ENCODE results near the gene RPL12.
A peak's percentile ranks its signal among the peaks of the same experiment; 100 is the strongest.

RPL12 gene

DNA sequence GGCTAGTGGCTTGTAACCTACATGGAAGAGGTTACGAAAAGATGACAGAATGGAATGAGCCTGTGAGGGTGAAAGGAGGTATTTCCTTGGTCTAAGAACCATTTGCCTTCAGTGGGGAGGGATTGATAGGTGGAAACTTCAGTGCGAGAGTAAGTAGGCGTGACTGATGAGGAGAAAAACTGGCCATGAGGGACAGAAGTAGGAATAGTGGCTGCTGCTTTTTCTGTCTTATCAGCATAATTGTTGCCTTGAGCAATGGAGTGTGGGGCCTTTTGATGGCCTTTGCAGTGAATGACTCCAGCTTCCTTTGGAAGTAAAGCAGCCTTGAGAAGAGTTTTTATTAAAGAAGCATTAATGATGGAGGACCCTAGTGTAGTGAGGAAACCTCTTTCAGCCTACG, 36.1 kb downstream of the RPL12 start:
- Histone ChIP-seq H3K4me3 (ENCODE audit: low read length in 2 of 2) (no peak overlapping the region), H3K9me3 (replicated peaks in 1 of 2; ENCODE audit: control insufficient read depth in 2 of 2, insufficient read depth in 1 of 2, low read depth in 1 of 2, low read length in 2 of 2) (peaks cover 0 to 2% of the 10 kb centered on the region in 2 donors), H4K8ac (ENCODE audit: low read depth, low read length) (no peak overlapping the region), H2AFZ (ENCODE audit: low read length) (no peak overlapping the region), H2BK120ac (ENCODE audit: low read depth, low read length) (no peak overlapping the region), H3K9ac (ENCODE audit: low read depth, low read length, poor library complexity) (no peak overlapping the region), H2BK15ac (ENCODE audit: low read length) (no peak overlapping the region), H2AK5ac (ENCODE audit: low read depth, low read length) (no peak overlapping the region), H3K27ac (replicated peaks; ENCODE audit: low read length) (no peak overlapping the region), H3K4ac (ENCODE audit: low read length) (no peak overlapping the region), H3K79me1 (ENCODE audit: low read depth, low read length) (no peaks in the 10 kb centered on the region), H3K14ac (ENCODE audit: low read length) (no peak overlapping the region), H3K18ac (ENCODE audit: low read length) (no peak overlapping the region), H3K27me3 (ENCODE audit: control insufficient read depth in 3 of 3, insufficient read depth in 3 of 3, low read depth in 1 of 3, low read length in 3 of 3) (no peaks in the 10 kb centered on the region), H3K23ac (ENCODE audit: low read depth, low read length, poor library complexity) (no peak overlapping the region), H3K36me3 (replicated peaks in 1 of 2; ENCODE audit: control insufficient read depth in 2 of 2, insufficient read depth in 2 of 2, low read length in 2 of 2) (peaks cover 0 to 6% of the 10 kb centered on the region in 2 donors), H3K4me2 (ENCODE audit: insufficient read depth, low read length, poor library complexity, severe bottlenecking) (no peak overlapping the region), H2BK5ac (ENCODE audit: low read length) (no peak overlapping the region), H2BK12ac (ENCODE audit: low read length) (no peak overlapping the region), H4K91ac (ENCODE audit: low read depth, low read length, poor library complexity) (no peak overlapping the region), H3K4me1 (ENCODE audit: control insufficient read depth in 2 of 2, insufficient read depth in 1 of 2, low read depth in 1 of 2, low read length in 2 of 2) (no peaks in the 10 kb centered on the region)
- no peak for DNase-seq (ENCODE audit: low spot score)
- no CpG with 5 or more reads among the region's 4 CpGs for WGBS, 2 donors (ENCODE audit: extremely low coverage in 2 of 2, insufficient read length in 2 of 2, insufficient replicate concordance in 1 of 2)

DNA sequence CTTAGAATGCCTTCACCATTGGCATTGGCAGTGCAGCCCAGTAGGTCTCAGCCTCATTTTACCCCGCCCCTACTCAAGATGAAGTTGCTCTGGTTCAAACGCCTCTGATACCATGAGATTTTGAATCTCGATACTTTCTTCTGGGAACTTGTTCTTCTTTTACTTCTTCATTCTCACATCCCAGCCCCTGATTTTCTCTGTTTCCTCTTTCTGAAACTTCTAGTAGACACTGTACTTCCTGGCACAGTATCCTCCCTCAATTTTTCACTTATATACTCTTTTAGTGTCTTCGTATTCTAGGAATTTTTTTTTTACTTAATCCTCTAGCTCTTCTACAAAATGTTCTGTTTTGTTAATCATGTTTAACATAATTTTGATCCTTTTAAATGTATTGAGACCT, 40.1 kb downstream of the RPL12 start:
- Histone ChIP-seq H3K27ac (replicated peaks; ENCODE audit: low read length) (no peak overlapping the region), H2AK5ac (ENCODE audit: low read depth, low read length) (no peak overlapping the region), H3K18ac (ENCODE audit: low read length) (no peak overlapping the region), H3K4me1 (ENCODE audit: control insufficient read depth in 2 of 2, insufficient read depth in 1 of 2, low read depth in 1 of 2, low read length in 2 of 2) (peaks cover 0 to 5% of the 10 kb centered on the region in 2 donors), H3K9me3 (replicated peaks in 1 of 2; ENCODE audit: control insufficient read depth in 2 of 2, insufficient read depth in 1 of 2, low read depth in 1 of 2, low read length in 2 of 2) (no peaks in the 10 kb centered on the region), H4K91ac (ENCODE audit: low read depth, low read length, poor library complexity) (no peak overlapping the region), H3K27me3 (ENCODE audit: control insufficient read depth in 3 of 3, insufficient read depth in 3 of 3, low read depth in 1 of 3, low read length in 3 of 3) (no peaks in the 10 kb centered on the region), H2BK120ac (ENCODE audit: low read depth, low read length) (no peak overlapping the region), H2BK5ac (ENCODE audit: low read length) (no peak overlapping the region), H3K23ac (ENCODE audit: low read depth, low read length, poor library complexity) (no peak overlapping the region), H2BK12ac (ENCODE audit: low read length) (no peak overlapping the region), H3K4me3 (ENCODE audit: low read length in 2 of 2) (no peak overlapping the region), H2AFZ (ENCODE audit: low read length) (no peak overlapping the region), H4K8ac (ENCODE audit: low read depth, low read length) (no peak overlapping the region), H3K14ac (ENCODE audit: low read length) (no peak overlapping the region), H2BK15ac (ENCODE audit: low read length) (no peak overlapping the region), H3K9ac (ENCODE audit: low read depth, low read length, poor library complexity) (no peak overlapping the region), H3K79me1 (ENCODE audit: low read depth, low read length) (no peaks in the 10 kb centered on the region), H3K4me2 (ENCODE audit: insufficient read depth, low read length, poor library complexity, severe bottlenecking) (no peak overlapping the region), H3K36me3 (replicated peaks in 1 of 2; ENCODE audit: control insufficient read depth in 2 of 2, insufficient read depth in 2 of 2, low read length in 2 of 2) (peaks cover 0 to 23% of the 10 kb centered on the region in 2 donors), H3K4ac (ENCODE audit: low read length) (no peak overlapping the region)
- WGBS, 2 donors (ENCODE audit: extremely low coverage in 2 of 2, insufficient read length in 2 of 2, insufficient replicate concordance in 1 of 2) = no CpG with 5 or more reads among the region's 4 CpGs
- DNase-seq (ENCODE audit: low spot score) = no peak

DNA sequence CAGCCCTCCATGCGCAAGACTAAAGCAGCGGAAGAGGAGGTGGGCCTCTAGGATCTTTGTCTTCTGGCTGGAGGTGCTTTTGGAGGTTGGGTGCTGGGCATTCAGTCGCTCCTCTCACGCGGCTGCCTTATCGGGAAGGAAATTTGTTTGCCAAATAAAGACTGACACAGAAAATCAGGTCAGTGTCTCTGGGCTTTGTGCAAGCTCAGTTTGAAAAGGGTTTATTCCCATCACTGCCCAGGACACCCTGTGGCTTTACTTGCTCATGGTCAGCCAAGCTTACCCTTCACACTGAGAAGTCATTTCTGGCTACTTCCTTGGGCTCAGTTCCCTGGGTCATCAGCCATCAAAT, 43.7 kb downstream of the RPL12 start:
- WGBS, 2 donors (ENCODE audit: extremely low coverage in 2 of 2, insufficient read length in 2 of 2, insufficient replicate concordance in 1 of 2) = no CpG with 5 or more reads among the region's 6 CpGs
- Histone ChIP-seq H2BK120ac (ENCODE audit: low read depth, low read length) (no peak overlapping the region), H3K4ac (ENCODE audit: low read length) (no peak overlapping the region), H2BK12ac (ENCODE audit: low read length) (no peak overlapping the region), H2AFZ (ENCODE audit: low read length) (peak overlapping the region; percentile 15), H4K8ac (ENCODE audit: low read depth, low read length) (no peak overlapping the region), H3K27me3 (ENCODE audit: control insufficient read depth in 3 of 3, insufficient read depth in 3 of 3, low read depth in 1 of 3, low read length in 3 of 3) (no peaks in the 10 kb centered on the region), H3K4me1 (ENCODE audit: control insufficient read depth in 2 of 2, insufficient read depth in 1 of 2, low read depth in 1 of 2, low read length in 2 of 2) (peaks cover 0 to 5% of the 10 kb centered on the region in 2 donors), H3K4me3 (ENCODE audit: low read length in 2 of 2) (no peak overlapping the region), H3K18ac (ENCODE audit: low read length) (peak overlapping the region; percentile 20), H3K27ac (replicated peaks; ENCODE audit: low read length) (no peak overlapping the region), H2BK5ac (ENCODE audit: low read length) (no peak overlapping the region), H3K4me2 (ENCODE audit: insufficient read depth, low read length, poor library complexity, severe bottlenecking) (no peak overlapping the region), H4K91ac (ENCODE audit: low read depth, low read length, poor library complexity) (no peak overlapping the region), H3K9ac (ENCODE audit: low read depth, low read length, poor library complexity) (no peak overlapping the region), H3K23ac (ENCODE audit: low read depth, low read length, poor library complexity) (no peak overlapping the region), H2AK5ac (ENCODE audit: low read depth, low read length) (no peak overlapping the region), H3K14ac (ENCODE audit: low read length) (no peak overlapping the region), H3K36me3 (replicated peaks in 1 of 2; ENCODE audit: control insufficient read depth in 2 of 2, insufficient read depth in 2 of 2, low read length in 2 of 2) (peaks cover 4 to 55% of the 10 kb centered on the region in 2 donors), H3K79me1 (ENCODE audit: low read depth, low read length) (no peaks in the 10 kb centered on the region), H2BK15ac (ENCODE audit: low read length) (no peak overlapping the region), H3K9me3 (replicated peaks in 1 of 2; ENCODE audit: control insufficient read depth in 2 of 2, insufficient read depth in 1 of 2, low read depth in 1 of 2, low read length in 2 of 2) (no peaks in the 10 kb centered on the region)
- no peak for DNase-seq (ENCODE audit: low spot score)

DNA sequence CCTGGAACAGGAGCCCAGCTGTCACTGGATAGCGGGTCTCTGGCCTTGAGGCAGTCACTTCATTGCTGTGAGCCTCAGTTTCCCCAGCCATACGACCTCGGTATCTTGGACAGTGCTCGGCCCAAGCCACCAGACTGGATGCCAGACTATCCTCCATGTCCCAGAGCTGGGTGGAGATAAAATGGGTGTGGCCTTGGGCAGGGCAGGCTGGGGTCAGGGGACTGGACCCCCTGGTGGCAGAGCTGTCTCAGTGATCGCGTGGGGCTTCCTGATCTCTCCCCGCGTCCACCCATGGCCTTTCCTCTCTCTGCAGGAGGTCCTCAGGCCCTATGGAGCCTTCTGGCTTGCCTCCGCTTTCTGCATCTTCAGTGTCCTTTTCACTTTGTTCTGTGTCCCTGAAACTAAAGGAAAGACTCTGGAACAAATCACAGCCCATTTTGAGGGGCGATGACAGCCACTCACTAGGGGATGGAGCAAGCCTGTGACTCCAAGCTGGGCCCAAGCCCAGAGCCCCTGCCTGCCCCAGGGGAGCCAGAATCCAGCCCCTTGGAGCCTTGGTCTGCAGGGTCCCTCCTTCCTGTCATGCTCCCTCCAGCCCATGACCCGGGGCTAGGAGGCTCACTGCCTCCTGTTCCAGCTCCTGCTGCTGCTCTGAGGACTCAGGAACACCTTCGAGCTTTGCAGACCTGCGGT, 44.3 kb downstream of the RPL12 start:
- no peak overlapping the region for H3K23ac ChIP-seq (ENCODE audit: low read depth, low read length, poor library complexity)
- no peak overlapping the region for H2AK5ac ChIP-seq (ENCODE audit: low read depth, low read length)
- H3K4ac ChIP-seq (ENCODE audit: low read length) = no peak overlapping the region
- no peaks in the 10 kb centered on the region for H3K9me3 ChIP-seq (replicated peaks in 1 of 2; ENCODE audit: control insufficient read depth in 2 of 2, insufficient read depth in 1 of 2, low read depth in 1 of 2, low read length in 2 of 2)
- no peak overlapping the region for H4K8ac ChIP-seq (ENCODE audit: low read depth, low read length)
- H4K91ac ChIP-seq (ENCODE audit: low read depth, low read length, poor library complexity) = no peak overlapping the region
- peak overlapping the region; percentile 15 for H2AFZ ChIP-seq (ENCODE audit: low read length)
- H2BK12ac ChIP-seq (ENCODE audit: low read length) = no peak overlapping the region
- H3K18ac ChIP-seq (ENCODE audit: low read length) = peak overlapping the region; percentile 20
- no peak overlapping the region for H3K14ac ChIP-seq (ENCODE audit: low read length)
- H3K27ac ChIP-seq (replicated peaks; ENCODE audit: low read length) = no peak overlapping the region
- no peak overlapping the region for H3K4me3 ChIP-seq (ENCODE audit: low read length in 2 of 2)
- peaks cover 4 to 55% of the 10 kb centered on the region in 2 donors for H3K36me3 ChIP-seq (replicated peaks in 1 of 2; ENCODE audit: control insufficient read depth in 2 of 2, insufficient read depth in 2 of 2, low read length in 2 of 2)
- H2BK15ac ChIP-seq (ENCODE audit: low read length) = no peak overlapping the region
- no peak for DNase-seq (ENCODE audit: low spot score)
- no peak overlapping the region for H2BK5ac ChIP-seq (ENCODE audit: low read length)
- H3K79me1 ChIP-seq (ENCODE audit: low read depth, low read length) = peaks cover 2% of the 10 kb centered on the region
- H3K4me1 ChIP-seq (ENCODE audit: control insufficient read depth in 2 of 2, insufficient read depth in 1 of 2, low read depth in 1 of 2, low read length in 2 of 2) = peaks cover 0 to 5% of the 10 kb centered on the region in 2 donors
- no peaks in the 10 kb centered on the region for H3K27me3 ChIP-seq (ENCODE audit: control insufficient read depth in 3 of 3, insufficient read depth in 3 of 3, low read depth in 1 of 3, low read length in 3 of 3)
- no peak overlapping the region for H2BK120ac ChIP-seq (ENCODE audit: low read depth, low read length)
- H3K4me2 ChIP-seq (ENCODE audit: insufficient read depth, low read length, poor library complexity, severe bottlenecking) = no peak overlapping the region
- no peak overlapping the region for H3K9ac ChIP-seq (ENCODE audit: low read depth, low read length, poor library complexity)
- no CpG with 5 or more reads among the region's 13 CpGs for WGBS, 2 donors (ENCODE audit: extremely low coverage in 2 of 2, insufficient read length in 2 of 2, insufficient replicate concordance in 1 of 2)
